IMR-90 (cell line): ENCODE measurements around the gene ZNF467. TPM values are rescaled to one million over a fixed set of nuclear protein-coding genes. Genes with fewer than 3 reads are reported as not detected.

Experiments
- ATAC-seq: fragments of 200-7000 bp; cut with Tn5 transposase; 2 replicates; pipeline ENCODE4 v1.9.1; 2020; ENCODE audit warnings: low read depth, mild to moderate bottlenecking, moderate library complexity
- BruUV-seq: library from RNA; stranded (reverse); fragments of 400-500 nt; replicated peaks from 2 replicates; lab custom pipeline; 2021; lab: Mats Ljungman, UMichigan
- CTCF ChIA-PET: fragments of 300-600 bp; formaldehyde crosslinking; extraction: SDS; loops from one replicate; lab custom pipeline; 2021; ENCODE audit warnings: antibody characterized with exemption; lab: Yijun Ruan, JAX
- POLR2A ChIA-PET: fragments of 300-600 bp; sonication (Branson Sonifier 250); formaldehyde crosslinking; loops from one replicate; lab custom pipeline; 2022; ENCODE audit warnings: antibody characterized with exemption; ENCODE audit not compliant: unreplicated experiment; lab: Charles Lee
- DNase-seq: peaks from one replicate; pipeline ENCODE4 v3.0.0; 2013
- H2AFZ ChIP-seq: replicated peaks from 2 replicates; pipeline ENCODE3; 2013; ENCODE audit warnings: low read length, mild to moderate bottlenecking; ENCODE audit not compliant: poor library complexity
- H2AK5ac ChIP-seq: 2 replicates; pipeline ENCODE4 v1.6.1; 2013; ENCODE audit warnings: low read depth, low read length, inconsistent platforms
- H2AK9ac ChIP-seq: replicated peaks from 2 replicates; pipeline ENCODE3; 2013; ENCODE audit warnings: mild to moderate bottlenecking, low read depth, low read length, moderate library complexity; ENCODE audit not compliant: poor library complexity
- H2BK120ac ChIP-seq: 2 replicates; pipeline ENCODE4 v1.6.1; 2013; ENCODE audit warnings: low read depth, low read length, inconsistent platforms
- H2BK15ac ChIP-seq: 3 replicates; pipeline ENCODE4 v1.6.1; 2013; ENCODE audit warnings: low read depth, low read length, inconsistent platforms
- H2BK20ac ChIP-seq: 2 replicates; pipeline ENCODE4 v1.6.1; 2013; ENCODE audit warnings: low read depth, mild to moderate bottlenecking, inconsistent platforms, low read length, moderate library complexity
- H2BK5ac ChIP-seq: 2 replicates; pipeline ENCODE4 v1.6.1; 2013; ENCODE audit warnings: mild to moderate bottlenecking, low read depth, low read length, inconsistent platforms; ENCODE audit not compliant: poor library complexity, severe bottlenecking
- H3K14ac ChIP-seq: replicated peaks from 2 replicates; pipeline ENCODE4 v1.6.1; 2013; ENCODE audit warnings: low read depth, low read length, inconsistent platforms
- H3K18ac ChIP-seq: 2 replicates; pipeline ENCODE4 v1.6.1; 2013; ENCODE audit warnings: low read depth, low read length, control low read depth
- H3K23ac ChIP-seq: 2 replicates; pipeline ENCODE4 v1.6.1; 2013; ENCODE audit warnings: low read depth, low read length, inconsistent platforms
- H3K27ac ChIP-seq: 2 replicates; pipeline ENCODE4 v1.5.1; 2013; ENCODE audit warnings: mild to moderate bottlenecking, control low read depth, low read length; ENCODE audit not compliant: insufficient read depth
- H3K27me3 ChIP-seq: 2 replicates; pipeline ENCODE4 v1.6.1; 2013; ENCODE audit warnings: low read length; ENCODE audit not compliant: control insufficient read depth, insufficient read depth
- H3K36me3 ChIP-seq: 2 replicates; pipeline ENCODE4 v1.6.1; 2013; ENCODE audit warnings: low read length, mixed read lengths; ENCODE audit not compliant: control insufficient read depth, insufficient read depth
- H3K4ac ChIP-seq: 2 replicates; pipeline ENCODE4 v1.6.1; 2013; ENCODE audit warnings: low read depth, low read length, inconsistent platforms
- H3K4me1 ChIP-seq: 2 replicates; pipeline ENCODE4 v1.6.1; 2013; ENCODE audit warnings: low read length, mixed read lengths; ENCODE audit not compliant: control insufficient read depth, insufficient read depth
- H3K4me2 ChIP-seq: 2 replicates; pipeline ENCODE4 v1.6.1; 2013; ENCODE audit warnings: low read depth, mild to moderate bottlenecking, control low read depth, low read length, moderate library complexity
- H3K4me3 ChIP-seq: 2 replicates; pipeline ENCODE4 v1.5.1; 2013; ENCODE audit warnings: low read depth, mild to moderate bottlenecking, control low read depth, low read length, moderate library complexity; ENCODE audit not compliant: insufficient read depth
- H3K56ac ChIP-seq: 2 replicates; pipeline ENCODE4 v1.6.1; 2013; ENCODE audit warnings: low read length, inconsistent platforms; ENCODE audit not compliant: insufficient read depth; ENCODE audit errors: extremely low read depth
- H3K79me1 ChIP-seq, 2 experiments: 2 replicates each; pipeline ENCODE4 v1.6.1; 2013; ENCODE audit warnings: low read length in 2 of 2, inconsistent platforms in 1 of 2, low read depth in 1 of 2
- H3K9ac ChIP-seq: 2 replicates; pipeline ENCODE4 v1.6.1; 2013; ENCODE audit warnings: low read depth, low read length, control low read depth
- H3K9me1 ChIP-seq: 2 replicates; pipeline ENCODE4 v1.6.1; 2013; ENCODE audit warnings: low read length, inconsistent platforms; ENCODE audit not compliant: insufficient read depth
- H3K9me3 ChIP-seq: 2 replicates; pipeline ENCODE4 v1.6.1; 2013; ENCODE audit warnings: low read length; ENCODE audit not compliant: control insufficient read depth, insufficient read depth
- H4K20me1 ChIP-seq: 2 replicates; pipeline ENCODE4 v1.6.1; 2013; ENCODE audit warnings: low read length, inconsistent platforms; ENCODE audit not compliant: insufficient read depth
- H4K5ac ChIP-seq: 2 replicates; pipeline ENCODE4 v1.6.1; 2013; ENCODE audit warnings: mild to moderate bottlenecking, low read depth, low read length, control low read depth
- H4K8ac ChIP-seq, 2 experiments: 2 replicates each; pipeline ENCODE4 v1.6.1; 2013; ENCODE audit warnings: low read depth in 2 of 2, low read length in 2 of 2, control low read depth in 1 of 2, inconsistent platforms in 1 of 2
- H4K91ac ChIP-seq: 2 replicates; pipeline ENCODE4 v1.6.1; 2013; ENCODE audit warnings: low read depth, low read length, inconsistent platforms; ENCODE audit not compliant: insufficient read depth
- BHLHE40 ChIP-seq: fragments of 150-350 bp; IDR thresholded peaks from 2 replicates; pipeline ENCODE4 v1.6.1; 2016; ENCODE audit warnings: mild to moderate bottlenecking, low read depth, low read length
- FOS ChIP-seq: fragments of 150-350 bp; IDR thresholded peaks from 2 replicates; pipeline ENCODE4 v1.6.1; 2016; ENCODE audit warnings: low read depth, low read length
- RAD21 ChIP-seq: IDR thresholded peaks from 2 replicates; pipeline ENCODE4 v1.6.1; 2012; ENCODE audit warnings: low read length, improper control_type of control experiment
- RCOR1 ChIP-seq: IDR thresholded peaks from 2 replicates; pipeline ENCODE4 v1.6.1; 2012; ENCODE audit warnings: mild to moderate bottlenecking, low read length, improper control_type of control experiment; ENCODE audit not compliant: insufficient replicate concordance
- RFX5 ChIP-seq: IDR thresholded peaks from 2 replicates; pipeline ENCODE4 v1.8.0; 2012; ENCODE audit warnings: low read depth, mild to moderate bottlenecking, low read length, moderate library complexity
- WGBS, 2 experiments: methylation state at CpG; one replicate each; pipeline versions ENCODE4 v1.1.5 to v1.1.7; 2013; ENCODE audit warnings: missing lambda C conversion rate in 2 of 2; ENCODE audit not compliant: insufficient read length in 1 of 2; ENCODE audit errors: extremely low coverage in 2 of 2; 5-methylcytosine and 5-hydroxymethylcytosine counted together
- dilution Hi-C: fragments of 300-500 bp; cut with HindIII; formaldehyde crosslinking; loops from one replicate; pipeline ENCODE4 v1.14.3; 2018; ENCODE audit warnings: low sequenced_read_pairs; ENCODE audit not compliant: unreplicated experiment
- in situ Hi-C: fragments of 300-500 bp; cut with MboI; formaldehyde crosslinking; loops from 3 replicates; pipeline ENCODE4 v1.14.3; 2019; ENCODE audit warnings: low sequenced_read_pairs, inconsistent platforms, mixed read lengths
- intact Hi-C: fragments of 100-400 bp; cut with micrococcal nuclease; formaldehyde crosslinking; loops from 2 replicates; pipeline ENCODE4 v1.10.0; 2022
- polyA plus RNA-seq, 3 experiments: library from polyadenylated mRNA; depleted of rRNA; stranded (reverse); fragments of >200 nt; gene quantifications; 2 replicates each; pipeline ENCODE4 v1.2.3, GENCODE V29; 2012; ENCODE audit warnings: low replicate concordance in 1 of 3
- total RNA-seq: library from RNA; depleted of rRNA; stranded (reverse); fragments of >200 nt; gene quantifications from 2 replicates; pipeline ENCODE4 v1.2.3, GENCODE V29; 2012
- TF ChIP-seq, protein P1 (sequence below): conservative IDR thresholded peaks from 2 replicates; pipeline ENCODE4 v1.5.1; 2012; ENCODE audit warnings: mild to moderate bottlenecking, low read depth, low read length, improper control_type of control experiment

ZNF467 gene
- total and polyA plus RNA-seq, 2 of the 4 experiments (the other 2 are of a cell fraction), result 0.67 TPM; not detected in 1

DNA sequence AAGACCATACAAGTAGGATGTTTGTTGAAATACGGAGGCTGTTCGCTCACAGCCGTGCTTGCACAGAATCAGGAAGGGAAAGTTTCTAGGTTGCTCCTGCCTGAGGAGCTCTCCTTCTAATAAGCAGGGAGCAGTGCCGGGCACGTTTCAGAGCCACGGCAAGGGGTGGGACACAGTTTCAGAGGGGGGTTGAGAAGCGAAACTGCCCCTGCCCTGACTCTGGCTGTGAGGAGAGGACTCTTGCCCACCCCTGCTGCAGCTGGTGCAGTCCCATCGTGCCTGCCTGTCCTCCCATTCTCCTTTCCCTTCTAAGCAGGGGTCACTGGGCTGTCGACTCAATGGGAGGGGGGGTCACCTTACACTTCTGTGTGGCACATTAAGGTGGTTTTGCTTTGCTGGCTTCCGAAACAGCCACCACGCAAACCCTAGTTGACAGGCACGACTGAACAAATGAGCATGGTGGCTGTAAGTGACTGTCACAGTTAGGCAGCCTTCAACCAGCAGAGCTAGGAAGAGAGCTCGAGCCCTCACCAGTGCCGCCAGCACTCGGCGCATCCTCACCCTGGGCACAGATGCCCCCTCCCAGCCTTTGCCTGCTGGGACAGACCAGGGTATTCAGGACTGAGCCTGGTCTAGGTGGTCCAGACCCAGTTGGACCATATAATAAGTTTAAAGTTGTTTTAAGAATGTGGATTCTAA lies 37.5 kb downstream of the ZNF467 start:
- no peak; the same call in 1 of the 2 replicates for ATAC-seq
- Histone ChIP-seq H3K9me1 (no peaks in the 10 kb centered on the region; the same call in 1 of the 2 replicates), H4K20me1 (no peaks in the 10 kb centered on the region), H3K4me1 (no peaks in the 10 kb centered on the region), H3K9ac (no peak overlapping the region), H2AFZ (no peak overlapping the region), H4K5ac (no peak overlapping the region), H4K8ac (no peak overlapping the region), H2BK120ac (no peak overlapping the region), H2AK5ac (no peak overlapping the region), H2BK15ac (no peak overlapping the region), H2AK9ac (peak overlapping the region; percentile 70), H3K36me3 (peaks cover 13% of the 10 kb centered on the region), H3K18ac (no peak overlapping the region), H2BK5ac (no peak overlapping the region), H3K4ac (no peak overlapping the region), H3K9me3 (no peaks in the 10 kb centered on the region), H3K4me3 (no peak overlapping the region), H4K91ac (no peak overlapping the region), H3K4me2 (no peak overlapping the region), H2BK20ac (no peak overlapping the region), H3K14ac (no peak overlapping the region), H3K27ac (no peak overlapping the region), H3K56ac (no peak overlapping the region), H3K23ac (no peak overlapping the region), H3K79me1 (no peaks in the 10 kb centered on the region), H3K27me3 (peaks cover 1% of the 10 kb centered on the region; the same call in 1 of the 2 replicates)
- ChIA-PET CTCF (no interaction called here), POLR2A (no interaction called here)
- in situ Hi-C loops (no loop called here), intact Hi-C loops (no loop called here), dilution Hi-C loops (no loop called here)
- WGBS, 2 experiments, result 82% methylated on average over 3 of the region's 16 CpGs; no CpG with 5 or more reads in 1 of the 2 experiments
- no peak for DNase-seq
- no peak for TF ChIP-seq RFX5
- TF ChIP-seq BHLHE40, result no peak
- TF ChIP-seq RCOR1, result no peak
- TF ChIP-seq, protein P1, sequence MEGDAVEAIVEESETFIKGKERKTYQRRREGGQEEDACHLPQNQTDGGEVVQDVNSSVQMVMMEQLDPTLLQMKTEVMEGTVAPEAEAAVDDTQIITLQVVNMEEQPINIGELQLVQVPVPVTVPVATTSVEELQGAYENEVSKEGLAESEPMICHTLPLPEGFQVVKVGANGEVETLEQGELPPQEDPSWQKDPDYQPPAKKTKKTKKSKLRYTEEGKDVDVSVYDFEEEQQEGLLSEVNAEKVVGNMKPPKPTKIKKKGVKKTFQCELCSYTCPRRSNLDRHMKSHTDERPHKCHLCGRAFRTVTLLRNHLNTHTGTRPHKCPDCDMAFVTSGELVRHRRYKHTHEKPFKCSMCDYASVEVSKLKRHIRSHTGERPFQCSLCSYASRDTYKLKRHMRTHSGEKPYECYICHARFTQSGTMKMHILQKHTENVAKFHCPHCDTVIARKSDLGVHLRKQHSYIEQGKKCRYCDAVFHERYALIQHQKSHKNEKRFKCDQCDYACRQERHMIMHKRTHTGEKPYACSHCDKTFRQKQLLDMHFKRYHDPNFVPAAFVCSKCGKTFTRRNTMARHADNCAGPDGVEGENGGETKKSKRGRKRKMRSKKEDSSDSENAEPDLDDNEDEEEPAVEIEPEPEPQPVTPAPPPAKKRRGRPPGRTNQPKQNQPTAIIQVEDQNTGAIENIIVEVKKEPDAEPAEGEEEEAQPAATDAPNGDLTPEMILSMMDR, result no peak
- TF ChIP-seq FOS, result no peak
- TF ChIP-seq RAD21, result no peak
- no TSS peak for BruUV-seq
